ENCODE data around the gene RHOU. TPM values are rescaled to one million over a fixed set of nuclear protein-coding genes. Genes with fewer than 3 reads are reported as not detected.
"Not testable (repeated sequence)": the region's sequence is repeated elsewhere in the genome, so short reads cannot be mapped to it uniquely, and the experiment has no call there.

Gene RHOU
- total RNA-seq, 1 donor from 2014 or later, result 8.8 TPM

DNA sequence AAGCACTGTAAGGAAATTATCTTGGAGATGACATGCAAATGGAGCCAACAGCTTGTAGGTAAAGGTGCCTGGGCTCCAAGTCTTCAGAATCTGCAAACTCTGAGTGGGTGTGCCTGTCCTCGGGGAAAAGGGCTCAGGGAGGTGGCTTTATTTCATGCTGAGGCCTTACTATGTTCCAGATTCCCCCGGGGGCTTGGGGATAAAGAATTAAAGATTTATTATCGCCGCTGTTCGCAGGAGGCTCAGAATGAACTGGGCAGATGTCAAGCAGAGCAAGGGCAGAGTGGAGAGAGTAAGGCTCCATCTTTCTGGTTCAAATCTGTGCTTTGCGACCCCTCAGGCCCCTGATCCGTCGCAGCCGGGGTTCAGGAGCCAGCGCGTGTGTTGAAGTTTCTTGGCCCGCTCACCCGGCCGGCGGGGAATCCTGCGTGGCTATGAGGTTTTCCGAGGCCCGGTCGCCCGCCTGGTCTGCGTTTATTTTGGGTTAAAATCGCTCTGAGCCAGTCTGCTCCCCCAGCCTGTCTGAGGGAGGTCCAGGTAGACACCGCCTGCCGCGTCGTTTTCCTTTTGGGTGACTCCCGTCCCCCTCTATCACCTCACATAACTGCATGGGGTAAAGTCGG is 19.5 kb downstream of the RHOU start:
- intact Hi-C loops (cut with micrococcal nuclease), result no loop called here

GRCh38 chr1:228755800-228756199 is 20.5 kb downstream of the RHOU start:
- intact Hi-C loops (cut with micrococcal nuclease), result no loop called here

DNA sequence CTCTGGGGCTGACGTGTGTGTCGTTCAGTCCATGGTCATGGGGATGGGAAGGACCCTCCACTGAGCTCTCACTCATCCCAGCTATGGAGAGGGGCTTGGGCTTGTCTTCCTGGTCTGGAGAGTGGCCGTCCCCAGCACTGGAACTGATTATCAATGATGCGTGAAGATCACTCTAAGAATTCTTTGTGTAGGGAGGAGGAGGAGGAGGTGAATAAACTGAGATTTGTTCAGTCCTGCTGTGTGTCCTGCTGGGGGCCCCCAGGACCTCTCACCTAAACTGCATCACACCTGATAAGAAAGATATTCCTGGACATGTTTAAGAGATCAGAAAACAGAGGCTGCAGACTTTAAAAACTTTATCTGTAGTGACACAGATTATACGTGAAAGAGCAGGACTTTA is 21.2 kb downstream of the RHOU start:
- intact Hi-C loops (cut with micrococcal nuclease), result no loop called here

DNA sequence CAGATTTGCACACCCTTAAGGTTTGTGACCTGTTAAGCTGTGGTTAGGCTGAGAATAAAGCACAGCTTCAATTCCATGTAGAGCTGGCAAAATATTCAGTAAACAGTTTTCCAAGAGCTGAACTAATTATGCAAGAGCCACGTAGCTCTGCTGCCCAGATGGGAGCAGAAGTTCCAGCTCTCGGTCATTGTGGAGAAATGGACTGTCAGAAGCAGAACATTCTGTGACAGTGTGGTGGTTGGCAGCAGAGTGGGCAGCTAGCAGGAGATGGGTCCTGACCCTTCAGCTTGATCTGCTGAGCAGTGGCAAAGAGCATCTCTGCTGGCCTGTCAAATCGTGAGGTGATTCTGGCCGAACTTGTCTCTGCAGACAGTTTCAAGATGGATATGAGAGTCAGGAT is 23.2 kb downstream of the RHOU start:
- intact Hi-C loops (cut with micrococcal nuclease), result no loop called here

- intact Hi-C loops (cut with micrococcal nuclease), result no loop called here
These were observed 25.7 kb downstream of the RHOU start for GRCh38 chr1:228760979-228761378.

- intact Hi-C loops (cut with micrococcal nuclease), result no loop called here
These were observed 28.3 kb downstream of the RHOU start for GRCh38 chr1:228763561-228763960.

GRCh38 chr1:228765168-228765946 is 30.1 kb downstream of the RHOU start:
- intact Hi-C loops (cut with micrococcal nuclease), result no loop called here

DNA sequence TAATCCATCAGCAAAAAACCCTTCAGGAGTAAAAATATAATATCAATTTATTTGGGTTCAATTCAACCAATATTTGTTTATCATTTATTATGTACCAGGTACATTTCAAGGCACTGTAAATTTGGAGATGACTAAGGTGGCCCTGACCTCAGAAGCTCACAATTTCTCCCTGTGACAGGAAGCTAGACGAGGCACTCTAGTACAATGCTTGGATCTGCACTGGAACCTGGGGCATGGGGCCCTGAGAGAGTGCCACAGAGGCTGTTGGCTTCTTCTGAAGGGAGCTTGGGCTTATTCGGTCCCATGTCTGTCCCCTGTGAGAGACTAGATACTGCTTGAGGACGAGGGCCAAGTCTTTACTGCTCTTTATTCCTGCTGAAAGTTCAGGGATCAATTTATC is 31.5 kb downstream of the RHOU start:
- intact Hi-C loops (cut with micrococcal nuclease), result no loop called here

DNA sequence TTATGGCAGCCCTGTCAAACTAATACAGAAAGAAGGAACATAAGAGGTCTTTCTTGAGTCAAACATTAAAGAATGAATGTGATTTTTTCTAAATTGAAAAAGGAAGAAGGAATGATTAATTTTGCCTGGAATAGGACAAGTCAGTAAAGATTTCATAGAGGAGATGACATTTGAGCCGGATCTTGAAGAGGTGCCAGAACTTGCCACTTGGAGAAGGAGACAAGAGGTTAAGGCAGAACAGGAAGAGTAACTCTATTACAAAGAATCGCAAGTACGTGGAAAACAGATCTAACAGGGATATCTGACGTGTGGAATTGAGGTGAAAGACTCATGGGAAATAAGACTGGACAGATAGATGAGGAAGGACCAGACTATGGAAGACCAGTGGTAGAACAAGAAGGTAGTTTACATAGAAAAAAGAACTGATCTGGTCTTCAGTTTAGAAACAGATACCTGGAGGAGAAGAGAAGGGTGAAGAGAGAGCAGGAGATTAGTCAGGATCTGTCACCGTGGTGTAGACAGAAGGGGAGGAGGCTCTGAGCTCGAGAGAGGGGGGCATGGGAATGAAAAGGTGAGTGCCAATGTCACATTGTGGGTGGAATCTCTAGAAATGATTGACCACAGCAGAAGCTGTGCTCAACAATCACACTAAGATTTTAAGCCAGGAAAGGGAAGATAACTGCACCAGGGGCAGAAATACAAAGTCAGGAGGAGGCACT is 32.5 kb downstream of the RHOU start:
- intact Hi-C loops (cut with micrococcal nuclease), result no loop called here

- intact Hi-C loops (cut with micrococcal nuclease), result no loop called here
These were observed 33.2 kb downstream of the RHOU start for GRCh38 chr1:228768355-228769000.

GRCh38 chr1:228770779-228771223 is 35.5 kb downstream of the RHOU start:
- intact Hi-C loops (cut with micrococcal nuclease), result no loop called here

DNA sequence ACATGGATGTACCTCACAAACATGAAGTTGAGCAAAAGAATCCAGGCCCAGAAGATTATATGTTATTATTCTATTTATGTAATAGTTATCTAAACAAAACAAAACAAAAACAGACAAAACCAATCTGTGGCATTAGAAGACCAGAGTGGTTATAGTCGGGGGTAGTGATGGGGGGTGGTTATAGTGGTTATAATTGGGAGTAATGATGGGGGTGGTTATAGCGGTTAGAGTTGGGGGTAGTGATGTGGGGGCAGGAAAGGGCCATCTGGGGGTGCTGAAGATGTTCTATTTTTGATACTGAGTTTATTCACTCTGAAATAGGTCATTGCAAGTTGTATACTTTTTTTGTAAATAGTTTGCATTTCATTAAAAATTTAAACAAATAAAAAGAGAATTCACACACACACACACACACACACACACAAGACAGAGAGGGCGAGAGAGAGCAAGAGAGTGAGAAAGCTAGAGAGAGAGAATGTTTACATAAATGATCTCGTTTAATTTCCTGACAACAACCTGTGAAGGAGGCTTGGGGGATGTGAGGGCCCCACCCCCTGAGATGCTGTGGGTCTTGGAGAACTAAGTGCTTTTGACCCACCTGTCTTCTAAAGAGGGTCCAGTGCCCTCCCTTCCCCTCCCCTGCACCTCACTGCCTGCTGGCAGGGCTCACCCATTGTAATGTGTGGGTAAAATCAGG is 37.4 kb downstream of the RHOU start:
- intact Hi-C loops (cut with micrococcal nuclease), result no loop called here

GRCh38 chr1:228775946-228776345 is 40.7 kb downstream of the RHOU start:
- intact Hi-C loops (cut with micrococcal nuclease), result not testable (repeated sequence)

DNA sequence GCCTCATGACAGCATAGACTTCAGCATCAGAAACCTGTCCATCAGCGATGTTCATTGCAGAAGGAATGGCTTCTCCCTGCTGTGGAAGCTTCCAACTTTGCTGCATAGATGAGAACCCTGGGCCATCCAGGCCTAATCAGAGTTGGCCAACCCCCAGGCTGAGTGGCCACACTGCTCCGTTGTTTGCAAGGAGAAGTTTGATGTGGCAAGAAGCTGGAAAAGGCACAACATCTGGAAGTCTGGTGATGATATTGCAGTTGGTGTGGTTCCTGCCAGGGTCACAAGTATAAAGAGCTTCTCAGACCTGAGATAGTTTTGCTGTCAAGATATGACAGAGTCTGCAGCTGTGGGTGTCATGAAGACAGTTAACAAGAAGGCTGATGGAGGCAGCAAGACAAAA is 41.2 kb downstream of the RHOU start:
- intact Hi-C loops (cut with micrococcal nuclease), result no loop called here

DNA sequence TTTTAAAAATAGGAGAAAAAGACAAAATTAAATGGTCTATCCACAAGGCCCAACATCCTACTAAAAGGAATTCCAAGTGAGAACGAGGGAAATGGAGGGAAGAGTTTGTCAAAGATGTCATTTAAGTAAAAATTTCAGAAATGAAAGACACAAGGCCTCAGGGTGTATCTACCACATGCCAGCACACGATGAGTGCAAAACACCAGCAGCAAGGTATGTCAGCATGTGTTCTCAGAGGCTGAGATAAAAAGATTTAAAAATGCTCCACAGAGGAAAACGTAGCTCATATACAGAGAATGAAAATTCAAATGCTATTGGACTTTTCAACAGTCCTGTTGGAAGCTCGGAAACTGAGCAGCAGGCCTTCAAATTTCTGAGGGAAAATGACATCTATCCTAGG is 42.0 kb downstream of the RHOU start:
- intact Hi-C loops (cut with micrococcal nuclease), result no loop called here

DNA sequence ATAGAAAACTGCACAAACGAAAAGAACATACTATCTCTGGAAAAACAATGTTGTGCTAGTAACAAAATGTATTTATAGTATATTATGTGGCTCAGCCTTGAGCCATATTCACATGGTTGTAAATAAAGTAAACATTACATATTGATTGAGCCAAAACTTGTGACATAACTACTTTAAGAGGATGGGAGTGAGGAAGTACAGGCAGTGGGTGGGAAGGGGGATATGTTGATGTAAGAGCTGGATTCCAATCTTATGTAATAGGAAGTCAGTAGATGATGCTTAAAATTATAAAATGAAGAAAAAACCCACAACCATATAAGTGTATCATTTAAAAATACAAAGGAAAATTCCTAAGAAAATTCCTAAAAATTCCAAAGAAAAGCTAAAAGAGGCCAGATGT is 42.7 kb downstream of the RHOU start:
- intact Hi-C loops (cut with micrococcal nuclease), result no loop called here

GRCh38 chr1:228778466-228778865 is 43.2 kb downstream of the RHOU start:
- intact Hi-C loops (cut with micrococcal nuclease), result no loop called here

DNA sequence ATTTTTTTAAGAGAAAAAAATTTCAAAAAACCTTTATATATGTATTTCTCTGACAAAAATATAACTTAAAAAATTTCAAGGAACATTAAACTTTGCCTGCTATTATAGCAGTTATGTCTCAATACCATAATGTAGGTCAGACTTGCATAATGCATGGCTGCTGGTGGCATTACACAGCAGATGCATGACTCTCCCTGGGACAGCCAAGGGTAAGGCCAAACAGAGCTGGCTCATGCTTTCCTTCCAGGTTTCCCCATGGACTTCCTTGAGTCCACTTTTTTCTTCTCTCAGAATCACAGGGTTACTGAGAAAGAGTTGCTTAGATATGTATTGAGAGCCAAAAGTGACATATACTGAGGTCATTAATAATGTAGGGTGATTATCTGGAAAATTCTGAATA is 43.7 kb downstream of the RHOU start:
- intact Hi-C loops (cut with micrococcal nuclease), result no loop called here

DNA sequence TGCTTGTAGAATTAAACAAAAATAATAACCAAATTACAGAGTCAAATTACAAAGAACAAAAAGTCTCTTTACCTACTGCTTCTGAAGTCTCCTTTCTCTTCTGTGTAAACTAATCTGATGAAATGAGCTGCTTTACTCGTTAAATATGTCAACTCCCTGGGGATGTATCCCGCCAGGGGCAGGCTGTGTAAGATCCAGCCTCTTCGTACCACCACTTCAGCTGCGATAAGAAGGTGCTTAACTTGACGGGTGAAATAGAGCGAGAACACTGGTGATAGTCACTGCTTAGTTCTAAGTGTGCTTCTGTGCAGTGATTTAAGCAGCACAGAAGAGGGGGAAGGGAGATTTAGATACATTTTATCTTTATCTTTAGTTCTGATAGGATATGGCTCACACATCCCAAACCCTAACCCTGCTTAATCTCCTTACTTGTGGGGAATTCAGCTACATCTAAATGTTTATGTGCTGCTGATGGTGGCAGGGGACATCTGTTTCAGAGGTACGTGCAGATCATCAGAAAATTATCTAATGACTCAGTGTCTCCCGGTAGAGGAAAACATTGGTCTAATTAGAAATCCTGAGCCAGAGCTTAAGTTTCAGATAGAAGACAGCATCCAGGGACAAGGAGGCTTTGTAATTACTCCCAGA is 46.0 kb downstream of the RHOU start:
- intact Hi-C loops (cut with micrococcal nuclease), result no loop called here

DNA sequence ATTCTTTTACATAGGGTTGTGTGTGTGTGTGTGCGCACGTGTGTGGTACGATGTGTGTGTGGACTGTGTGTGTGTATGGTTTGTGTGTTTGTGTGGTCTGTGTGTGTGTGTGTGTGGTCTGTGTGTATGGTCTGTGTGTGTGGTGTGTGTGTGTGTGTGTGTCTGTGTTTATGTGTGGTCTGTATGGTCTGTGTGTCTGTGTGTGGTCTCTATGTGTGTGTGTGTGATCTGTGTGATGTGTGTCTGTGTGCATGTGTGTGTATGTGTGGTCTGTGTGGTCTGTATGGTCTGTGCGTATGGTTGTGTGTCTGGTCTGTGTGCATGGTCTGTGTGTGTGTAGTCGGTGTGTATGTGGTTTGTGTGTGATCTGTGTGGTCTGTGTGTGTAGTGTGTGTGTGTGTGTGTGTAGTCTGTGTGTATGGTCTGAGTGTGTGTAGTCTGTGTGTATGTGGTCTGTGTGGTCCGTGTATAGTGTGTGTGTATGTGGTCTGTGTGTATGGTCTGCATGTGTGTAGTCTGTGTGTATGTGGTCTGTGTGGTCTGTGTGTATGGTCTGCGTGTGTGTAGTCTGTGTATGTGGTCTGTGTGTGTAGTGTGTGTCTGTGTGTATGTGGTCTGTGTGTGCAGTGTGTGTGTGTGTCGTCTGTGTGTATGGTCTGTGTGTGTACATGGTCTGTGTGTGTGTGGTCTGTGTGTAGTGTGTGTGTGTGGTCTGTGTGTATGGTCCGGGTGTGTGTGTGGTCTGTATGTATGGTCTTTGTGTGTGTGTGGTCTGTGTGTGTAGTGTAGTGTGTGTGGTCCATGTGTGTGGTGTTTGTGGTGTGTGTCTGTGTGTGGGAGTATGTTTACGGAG is 46.8 kb downstream of the RHOU start:
- intact Hi-C loops (cut with micrococcal nuclease), result no loop called here
